HG03457 (cell line): ENCODE data around the gene GRPEL1.
A peak's percentile ranks its signal among the peaks of the same experiment; 100 is the strongest.

ENCODE experiments used
- ATAC-seq: cut with Tn5 transposase; IDR thresholded peaks from one replicate; pipeline ENCODE4 v1.9.1; 2021; ENCODE audit warnings: moderate number of reproducible peaks; ENCODE audit not compliant: unreplicated experiment

Gene GRPEL1

GRCh38 chr4:7046971-7047370, 20.9 kb downstream of the GRPEL1 start:
- no peak for ATAC-seq

GRCh38 chr4:7045961-7046921, 21.6 kb downstream of the GRPEL1 start:
- no peak for ATAC-seq

- no peak for ATAC-seq
These were observed 22.3 kb downstream of the GRPEL1 start for GRCh38 chr4:7045553-7045952.

- ATAC-seq: no peak
These were observed 23.5 kb downstream of the GRPEL1 start for GRCh38 chr4:7044137-7044930.

- ATAC-seq: peak; percentile 14
These were observed 24.4 kb downstream of the GRPEL1 start, which contains the start of gene TADA2B for GRCh38 chr4:7043284-7044136. TSS of gene TADA2B (plus strand) at chr4:7043372. CDS start at chr4:7043580, 208 bp downstream.

- ATAC-seq: peak; percentile 75
These were observed 25.2 kb downstream of the GRPEL1 start for GRCh38 chr4:7042503-7043283.

GRCh38 chr4:7041801-7042502, 25.9 kb downstream of the GRPEL1 start:
- no peak for ATAC-seq

GRCh38 chr4:7041246-7041645, 26.6 kb downstream of the GRPEL1 start:
- ATAC-seq: no peak

GRCh38 chr4:7040765-7041164, 27.1 kb downstream of the GRPEL1 start:
- no peak for ATAC-seq

- ATAC-seq: no peak
These were observed 30.4 kb downstream of the GRPEL1 start for GRCh38 chr4:7037425-7037824.

GRCh38 chr4:7034262-7035081, 33.4 kb downstream of the GRPEL1 start:
- no peak for ATAC-seq

- ATAC-seq: no peak
These were observed 35.3 kb downstream of the GRPEL1 start for GRCh38 chr4:7032596-7032995.

- no peak for ATAC-seq
These were observed 36.1 kb downstream of the GRPEL1 start for GRCh38 chr4:7031558-7032449.

GRCh38 chr4:7030856-7031255, 37.0 kb downstream of the GRPEL1 start:
- ATAC-seq: no peak

- no peak for ATAC-seq
These were observed 37.9 kb downstream of the GRPEL1 start for GRCh38 chr4:7029921-7030320.

GRCh38 chr4:7029212-7029611, 38.7 kb downstream of the GRPEL1 start:
- no peak for ATAC-seq

- no peak for ATAC-seq
These were observed 40.0 kb downstream of the GRPEL1 start for GRCh38 chr4:7027913-7028312.

- no peak for ATAC-seq
These were observed 40.6 kb downstream of the GRPEL1 start for GRCh38 chr4:7027284-7027683.
